NCI-H2196 (cell line): ENCODE data around the gene ABI3BP.
"Not testable (repeated sequence)": the region's sequence is repeated elsewhere in the genome, so short reads cannot be mapped to it uniquely, and the experiment has no call there.

Source experiments
- DNase-seq: peaks from one replicate; lab custom pipeline; 2025; ENCODE audit not compliant: unreplicated experiment; lab: John Stamatoyannopoulos, UW

The ABI3BP gene

GRCh38 chr3:100946096-100946495 is 47.1 kb downstream of the ABI3BP start:
- DNase-seq = not testable (repeated sequence)

- DNase-seq = no peak
Observed at GRCh38 chr3:100941451-100941850, 51.8 kb downstream of the ABI3BP start.

- DNase-seq = no peak
Observed at GRCh38 chr3:100941041-100941440, 52.2 kb downstream of the ABI3BP start.

GRCh38 chr3:100936931-100937330 is 56.3 kb downstream of the ABI3BP start:
- DNase-seq = no peak

GRCh38 chr3:100932491-100932890 is 60.7 kb downstream of the ABI3BP start:
- DNase-seq = no peak

GRCh38 chr3:100928638-100929428 is 64.4 kb downstream of the ABI3BP start:
- no peak for DNase-seq

- DNase-seq = no peak
Observed at GRCh38 chr3:100927775-100928174, 65.4 kb downstream of the ABI3BP start.

- no peak for DNase-seq
Observed at GRCh38 chr3:100915706-100916495, 77.3 kb downstream of the ABI3BP start.

GRCh38 chr3:100913870-100914648 is 79.2 kb downstream of the ABI3BP start:
- no peak for DNase-seq

GRCh38 chr3:100912976-100913545 is 80.2 kb downstream of the ABI3BP start:
- DNase-seq = no peak

- no peak for DNase-seq
Observed at GRCh38 chr3:100912571-100912970, 80.7 kb downstream of the ABI3BP start.

- no peak for DNase-seq
Observed at GRCh38 chr3:100911956-100912355, 81.3 kb downstream of the ABI3BP start.

GRCh38 chr3:100910986-100911385 is 82.2 kb downstream of the ABI3BP start:
- DNase-seq = no peak

- DNase-seq = no peak
Observed at GRCh38 chr3:100902572-100902971, 90.6 kb downstream of the ABI3BP start.

GRCh38 chr3:100900671-100901335 is 92.4 kb downstream of the ABI3BP start:
- no peak for DNase-seq

GRCh38 chr3:100899440-100900091 is 93.7 kb downstream of the ABI3BP start:
- no peak for DNase-seq

- no peak for DNase-seq
Observed at GRCh38 chr3:100898681-100899080, 94.5 kb downstream of the ABI3BP start.

- DNase-seq = no peak
Observed at GRCh38 chr3:100896994-100897393, 96.2 kb downstream of the ABI3BP start.

GRCh38 chr3:100893590-100893989 is 99.6 kb downstream of the ABI3BP start:
- no peak for DNase-seq

GRCh38 chr3:100893108-100893507 is 100.1 kb downstream of the ABI3BP start:
- no peak for DNase-seq
